Mucosa of descending colon (tissue), 3 donors: ENCODE measurements around the gene RLBP1. TPM values are rescaled to one million over a fixed set of nuclear protein-coding genes. Genes with fewer than 3 reads are reported as not detected.

Experiments used
- ATAC-seq: fragments of 200-7000 bp; cut with Tn5 transposase; one replicate; pipeline ENCODE4 v1.9.1; 2020; ENCODE audit warnings: mild to moderate bottlenecking, moderate library complexity
- DNase-seq, 3 donors: peaks; one replicate each; pipeline ENCODE4 v3.0.0-alpha.2; 2020
- H3K36me3 ChIP-seq: fragments of 200-600 bp; one replicate; pipeline ENCODE4 v1.8.0; 2021; ENCODE audit warnings: low read depth, mild to moderate bottlenecking
- H3K4me1 ChIP-seq: fragments of 200-600 bp; one replicate; pipeline ENCODE4 v1.8.0; 2021; ENCODE audit warnings: low read depth, mild to moderate bottlenecking
- H3K4me3 ChIP-seq: fragments of 200-600 bp; one replicate; pipeline ENCODE4 v1.8.0; 2021; ENCODE audit warnings: mild to moderate bottlenecking
- H3K9me3 ChIP-seq: fragments of 200-600 bp; one replicate; pipeline ENCODE4 v1.8.0; 2021; ENCODE audit warnings: mild to moderate bottlenecking
- intact Hi-C, 2 donors: fragments of 100-400 bp; cut with DNase I in 1 of 2; cut with micrococcal nuclease in 1 of 2; formaldehyde crosslinking; loops; one replicate each; pipeline versions ENCODE4 v1.11.0 to v1.11.1; 2022; cut with DNase I, micrococcal nuclease
- total RNA-seq, 3 donors: library from RNA; stranded (reverse); fragmentation: NEBNext Ultra II Directional in 2 of 3; extraction: Animal tissue kit (Norgen Biotek cat#: 25700) in 2 of 3; gene quantifications; one replicate each; pipeline versions ENCODE4 v1.2.1 to v1.2.4, GENCODE V29; 2021 to 2023
- TF ChIP-seq, protein P1 (sequence below): fragments of 200-600 bp; IDR thresholded peaks from one replicate; pipeline ENCODE4 v1.8.0; 2022; ENCODE audit warnings: antibody characterized with exemption, mild to moderate bottlenecking
- donor health status: DM: no; HTN: no; CAD: no; lungs with moderate emphysema.
- donor health status: DM: no; HTN: no; CAD: no.
- donor health status: DM: no; HTN: yes; CAD: no.

Gene RLBP1
- total RNA-seq, 3 donors from 2014 or later: 2.1 TPM; not detected in 2

DNA sequence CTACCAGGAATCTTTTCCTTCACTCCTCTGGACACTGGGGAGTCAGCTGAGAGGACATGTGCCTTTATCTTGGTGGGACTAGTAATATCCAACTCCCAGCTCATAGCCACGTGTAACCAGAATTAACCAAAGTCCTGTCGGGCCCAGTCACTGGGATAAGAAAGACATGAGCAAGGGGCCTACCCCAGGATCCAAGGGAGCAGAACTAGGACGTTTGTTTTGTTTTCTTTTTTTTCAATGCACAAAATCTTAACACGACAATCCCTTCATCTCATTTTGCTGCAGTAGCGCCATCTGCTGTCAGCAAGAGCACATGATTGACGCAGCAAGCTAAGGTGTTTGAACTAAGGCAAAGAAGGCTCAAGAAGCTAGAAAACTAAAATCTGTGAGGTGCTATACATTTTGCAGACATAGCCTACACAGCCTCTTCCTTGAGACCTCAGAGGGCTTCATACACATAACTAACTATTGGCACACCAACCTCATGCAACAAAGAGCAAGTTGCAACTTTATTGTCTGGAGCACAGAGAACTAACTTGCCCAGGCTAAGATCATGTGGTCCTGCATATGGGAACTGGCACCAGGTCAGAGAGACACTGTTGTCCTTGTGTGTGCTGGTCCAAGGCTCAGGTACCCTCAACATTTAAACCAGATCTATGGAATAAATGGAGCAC, 43.6 kb downstream of the RLBP1 start:
- intact Hi-C loops: loop anchor here (5.0 to 10.0 kb wide), 2 partner anchors 120 to 273 kb away; no protein-coding TSS in a partner anchor
- ATAC-seq: peak; percentile 71

DNA sequence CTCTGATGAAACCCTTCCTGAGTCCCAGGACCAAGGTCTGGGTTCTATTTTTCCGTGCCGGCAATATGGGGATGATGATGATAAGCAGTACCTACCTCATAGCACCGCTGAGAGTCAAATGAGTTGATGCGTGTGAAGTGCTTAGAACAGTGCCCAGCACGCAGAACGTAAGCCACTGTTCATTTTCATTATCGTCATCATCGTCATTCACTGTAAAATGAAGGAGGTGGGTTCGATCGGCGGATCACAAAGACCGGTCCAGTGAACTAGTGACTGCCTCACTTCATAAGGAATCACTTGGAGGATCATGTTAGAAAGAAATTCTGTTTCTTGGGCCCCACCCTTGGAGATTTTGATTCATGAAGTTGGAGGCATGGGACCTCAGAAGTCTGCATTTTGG, 44.3 kb downstream of the RLBP1 start:
- intact Hi-C loops: loop anchor here (5.0 to 10.0 kb wide), 2 partner anchors 120 to 272 kb away; no protein-coding TSS in a partner anchor
- ATAC-seq: no peak
- no peak overlapping the region for H3K4me3 ChIP-seq
- H3K4me1 ChIP-seq: no peaks in the 10 kb centered on the region
- no peaks in the 10 kb centered on the region for H3K9me3 ChIP-seq
- TF ChIP-seq, protein P1, sequence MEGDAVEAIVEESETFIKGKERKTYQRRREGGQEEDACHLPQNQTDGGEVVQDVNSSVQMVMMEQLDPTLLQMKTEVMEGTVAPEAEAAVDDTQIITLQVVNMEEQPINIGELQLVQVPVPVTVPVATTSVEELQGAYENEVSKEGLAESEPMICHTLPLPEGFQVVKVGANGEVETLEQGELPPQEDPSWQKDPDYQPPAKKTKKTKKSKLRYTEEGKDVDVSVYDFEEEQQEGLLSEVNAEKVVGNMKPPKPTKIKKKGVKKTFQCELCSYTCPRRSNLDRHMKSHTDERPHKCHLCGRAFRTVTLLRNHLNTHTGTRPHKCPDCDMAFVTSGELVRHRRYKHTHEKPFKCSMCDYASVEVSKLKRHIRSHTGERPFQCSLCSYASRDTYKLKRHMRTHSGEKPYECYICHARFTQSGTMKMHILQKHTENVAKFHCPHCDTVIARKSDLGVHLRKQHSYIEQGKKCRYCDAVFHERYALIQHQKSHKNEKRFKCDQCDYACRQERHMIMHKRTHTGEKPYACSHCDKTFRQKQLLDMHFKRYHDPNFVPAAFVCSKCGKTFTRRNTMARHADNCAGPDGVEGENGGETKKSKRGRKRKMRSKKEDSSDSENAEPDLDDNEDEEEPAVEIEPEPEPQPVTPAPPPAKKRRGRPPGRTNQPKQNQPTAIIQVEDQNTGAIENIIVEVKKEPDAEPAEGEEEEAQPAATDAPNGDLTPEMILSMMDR: no peak
- no peak for DNase-seq
- H3K36me3 ChIP-seq: no peaks in the 10 kb centered on the region

More for the DNA sequence above, 43.6 kb downstream of the RLBP1 start:
- DNase-seq: peak in 2 of 3 donors; percentile 46 to 69
- Histone ChIP-seq H3K9me3 (no peaks in the 10 kb centered on the region), H3K4me1 (no peaks in the 10 kb centered on the region), H3K36me3 (no peaks in the 10 kb centered on the region), H3K4me3 (no peak overlapping the region)
- TF ChIP-seq, protein P1: peak; percentile 54

DNA sequence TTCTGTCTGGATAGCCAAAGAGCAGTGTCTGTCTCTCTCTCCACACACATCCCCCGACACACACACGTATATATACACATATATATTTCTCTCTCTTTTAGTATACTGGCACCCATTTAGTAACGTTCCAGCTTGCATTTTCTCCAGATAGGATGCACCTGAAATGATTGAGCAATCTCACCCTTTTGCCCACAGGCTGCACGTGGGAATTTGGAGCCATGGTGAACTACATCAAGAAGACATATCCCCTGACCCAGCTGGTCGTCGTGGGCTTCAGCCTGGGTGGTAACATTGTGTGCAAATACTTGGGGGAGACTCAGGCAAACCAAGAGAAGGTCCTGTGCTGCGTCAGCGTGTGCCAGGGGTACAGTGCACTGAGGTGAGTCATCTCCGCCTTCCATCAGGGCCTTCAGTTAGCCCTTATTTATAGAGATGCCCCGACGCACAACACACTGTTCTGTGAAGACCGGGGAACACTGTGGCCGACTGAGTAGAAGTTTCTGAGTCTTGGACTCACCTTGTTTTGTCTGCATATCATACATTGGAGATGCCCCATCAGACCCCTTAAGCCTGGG, 45.7 kb downstream of the RLBP1 start:
- H3K4me3 ChIP-seq: no peak overlapping the region
- intact Hi-C loops: loop anchor here (5.0 to 10.0 kb wide), 2 partner anchors 118 to 271 kb away; no protein-coding TSS in a partner anchor
- ATAC-seq (no peak), DNase-seq (no peak)
- H3K36me3 ChIP-seq: no peaks in the 10 kb centered on the region
- H3K4me1 ChIP-seq: no peaks in the 10 kb centered on the region
- TF ChIP-seq, protein P1: no peak
- no peaks in the 10 kb centered on the region for H3K9me3 ChIP-seq

DNA sequence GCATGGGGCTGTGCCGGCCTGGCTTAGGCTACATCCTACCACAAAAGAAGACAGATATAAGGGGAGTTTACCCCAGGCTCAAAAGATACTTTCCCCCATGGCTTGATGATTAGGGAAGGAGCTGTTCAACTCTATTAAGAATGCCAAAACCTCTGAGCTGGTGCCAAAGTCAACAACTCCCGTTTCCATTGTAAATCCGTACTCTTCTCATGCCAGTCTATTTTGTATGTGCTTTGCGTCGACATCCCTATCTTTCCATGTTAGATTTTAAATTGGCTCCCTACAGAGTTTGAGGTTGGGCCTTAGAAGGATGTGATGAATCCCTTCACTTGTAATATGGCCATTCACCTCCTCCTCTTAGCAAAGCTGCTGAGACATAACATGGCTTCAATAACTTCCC, 46.9 kb downstream of the RLBP1 start:
- no peak for ATAC-seq
- intact Hi-C loops: loop anchor here (5.0 to 10.0 kb wide), 2 partner anchors 117 to 270 kb away; no protein-coding TSS in a partner anchor
- no peaks in the 10 kb centered on the region for H3K4me1 ChIP-seq
- H3K4me3 ChIP-seq: no peak overlapping the region
- H3K9me3 ChIP-seq: no peaks in the 10 kb centered on the region
- DNase-seq: no peak
- H3K36me3 ChIP-seq: no peaks in the 10 kb centered on the region
- TF ChIP-seq, protein P1: no peak

DNA sequence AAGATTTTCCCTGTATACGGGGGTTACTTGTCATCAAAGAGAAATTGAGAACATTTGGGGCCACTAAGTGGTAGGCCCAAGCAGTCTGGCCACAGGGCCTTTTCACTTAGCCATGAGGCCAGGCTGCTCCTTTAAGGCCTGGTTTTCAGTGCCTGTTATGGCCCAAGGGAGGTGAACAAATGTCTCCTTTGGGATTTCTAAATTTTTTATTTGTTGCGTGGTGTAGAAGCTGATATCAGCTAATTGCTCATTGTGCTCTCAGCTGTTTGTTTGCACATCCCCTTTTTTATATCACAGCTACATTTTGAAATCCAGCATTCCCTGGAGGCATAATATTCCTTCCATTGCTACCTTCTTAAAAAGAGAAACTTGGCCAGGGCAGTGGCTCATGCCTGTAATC, 48.5 kb downstream of the RLBP1 start:
- ATAC-seq (no peak), DNase-seq (no peak)
- no peaks in the 10 kb centered on the region for H3K9me3 ChIP-seq
- H3K4me1 ChIP-seq: no peaks in the 10 kb centered on the region
- TF ChIP-seq, protein P1: no peak
- no peaks in the 10 kb centered on the region for H3K36me3 ChIP-seq
- H3K4me3 ChIP-seq: no peak overlapping the region
- intact Hi-C loops: loop anchor here (5.0 to 10.0 kb wide), 2 partner anchors 116 to 268 kb away; no protein-coding TSS in a partner anchor
